HG03139 (cell line): ENCODE data around the gene FAM184A.
"Not testable (repeated sequence)": the region's sequence is repeated elsewhere in the genome, so short reads cannot be mapped to it uniquely, and the experiment has no call there.

ENCODE experiments used
- ATAC-seq: cut with Tn5 transposase; IDR thresholded peaks from one replicate; pipeline ENCODE4 v1.9.1; 2021; ENCODE audit not compliant: unreplicated experiment

Gene FAM184A

DNA sequence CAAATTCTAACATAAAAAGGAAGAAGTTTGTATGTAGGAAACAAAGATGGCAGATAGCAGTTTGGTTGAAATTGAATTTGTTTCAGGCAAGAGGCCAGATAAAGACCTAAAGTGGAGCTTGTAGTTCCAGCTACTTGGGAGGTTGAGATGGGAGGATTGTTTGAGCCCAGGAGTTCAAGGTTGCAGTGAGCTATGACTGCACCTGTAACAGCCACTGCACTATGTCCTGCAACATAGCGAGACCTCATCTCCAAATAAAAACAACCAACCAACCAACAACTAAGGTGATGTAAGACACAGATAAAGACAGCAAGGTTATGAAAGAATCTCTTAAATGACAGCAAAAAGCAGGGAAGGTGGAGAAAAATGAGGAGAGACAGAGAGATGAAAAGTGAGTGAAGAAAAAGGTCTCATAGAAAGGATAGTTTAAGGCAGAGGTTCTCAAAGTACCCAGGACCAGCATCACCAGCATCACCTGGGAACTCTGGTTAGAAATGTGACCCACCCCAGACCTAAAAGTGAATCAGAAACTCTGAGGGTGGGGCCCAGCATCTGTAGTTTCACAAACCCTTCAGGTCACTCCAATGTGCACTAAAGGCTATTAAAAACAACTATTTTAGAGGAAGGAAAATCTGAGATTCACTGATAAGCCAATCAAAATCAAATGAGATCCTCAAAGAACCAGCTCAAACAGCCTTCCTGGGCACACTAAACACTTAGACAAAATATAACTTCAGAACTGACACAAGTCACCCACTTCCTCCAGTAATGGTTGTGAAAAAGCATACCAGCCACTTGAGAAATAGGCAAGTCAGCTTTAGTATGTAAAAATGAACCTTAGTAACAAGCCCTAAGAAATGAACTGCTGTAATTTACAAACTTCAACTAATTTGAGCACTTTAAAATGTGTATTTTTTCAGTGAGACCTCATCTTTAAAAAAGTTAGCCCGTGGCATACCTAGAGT, 57.6 kb downstream of the FAM184A start:
- ATAC-seq = no peak

DNA sequence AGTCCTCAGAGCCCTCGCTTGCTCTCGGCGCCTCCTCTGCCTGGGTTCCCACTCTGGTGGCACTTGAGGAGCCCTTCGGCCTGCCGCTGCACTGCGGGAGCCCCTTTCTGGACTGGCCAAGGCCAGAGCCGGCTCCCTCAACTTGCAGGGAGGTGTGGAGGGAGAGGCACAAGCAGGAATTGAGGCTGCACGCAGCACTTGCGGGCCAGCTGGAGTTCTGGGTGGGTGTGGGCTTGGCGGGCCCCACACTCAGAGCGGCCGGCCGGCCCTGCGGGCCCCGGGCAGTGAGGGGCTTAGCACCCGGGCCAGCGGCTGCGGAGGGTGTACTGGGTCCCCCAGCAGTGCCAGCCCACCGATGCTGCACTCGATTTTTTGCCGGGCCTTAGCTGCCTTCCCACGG, 63.3 kb downstream of the FAM184A start:
- not testable (repeated sequence) for ATAC-seq

GRCh38 chr6:119012521-119012920, 65.9 kb downstream of the FAM184A start:
- ATAC-seq = no peak

DNA sequence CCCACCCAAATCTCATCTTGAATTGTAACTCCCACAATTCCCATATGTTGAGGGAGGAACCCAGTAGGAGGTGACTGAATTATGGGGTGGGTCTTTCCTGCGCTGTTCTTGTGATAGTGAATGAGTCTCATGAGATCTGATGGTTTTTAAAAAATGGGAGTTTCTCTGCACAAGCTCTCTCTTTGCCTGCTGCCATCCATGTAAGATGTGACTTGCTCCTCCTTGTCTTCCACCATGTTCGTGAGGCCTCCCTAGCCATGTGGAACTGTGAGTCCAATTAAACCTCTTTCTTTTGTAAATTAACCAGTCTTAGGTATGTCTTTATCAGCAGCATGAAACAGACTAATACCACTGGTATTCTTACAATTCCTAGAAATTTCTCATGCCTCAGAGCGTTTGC, 69.2 kb downstream of the FAM184A start:
- ATAC-seq = not testable (repeated sequence)

- no peak for ATAC-seq
Observed at GRCh38 chr6:119006974-119007373, 71.5 kb downstream of the FAM184A start.

DNA sequence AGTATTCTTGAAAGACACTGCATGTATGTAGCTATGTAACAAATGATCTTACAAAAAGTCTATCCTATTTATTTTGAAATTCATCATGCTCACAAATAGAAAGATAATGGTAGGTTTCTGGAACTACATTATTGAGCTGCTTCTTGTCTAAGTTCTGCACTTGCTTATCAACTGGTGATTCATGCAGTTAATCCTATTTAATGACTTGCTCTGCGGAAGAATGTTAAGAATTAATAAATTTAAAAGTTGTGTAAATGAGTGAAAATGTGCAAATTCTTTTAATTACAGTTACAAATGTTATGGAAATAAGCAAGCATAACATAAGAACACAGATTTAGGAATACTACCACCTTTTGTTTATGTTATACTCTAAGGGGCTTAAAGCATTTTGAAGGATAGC, 76.4 kb downstream of the FAM184A start:
- no peak for ATAC-seq

- no peak for ATAC-seq
Observed at GRCh38 chr6:118999494-119000040, 78.9 kb downstream of the FAM184A start.

DNA sequence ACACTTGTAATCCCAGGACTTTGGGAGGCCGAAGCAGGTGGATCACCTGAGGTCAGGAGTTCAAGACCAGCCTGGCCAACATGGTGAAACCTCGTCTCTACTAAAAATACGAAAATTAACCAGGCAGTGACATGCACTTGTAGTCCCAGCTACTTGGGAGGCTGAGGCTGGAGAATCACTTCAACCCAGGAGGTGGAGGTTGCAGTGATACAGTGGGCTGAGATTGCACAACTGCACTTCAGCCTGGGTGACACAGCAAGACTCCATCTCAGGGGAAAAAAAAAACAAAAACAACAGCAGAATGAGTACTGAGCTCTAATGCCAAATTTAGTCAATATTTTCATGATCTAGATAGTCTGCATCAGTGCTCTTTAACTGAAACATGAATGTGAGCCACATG, 81.0 kb downstream of the FAM184A start:
- not testable (repeated sequence) for ATAC-seq

- no peak for ATAC-seq
Observed at GRCh38 chr6:118996289-118996820, 82.1 kb downstream of the FAM184A start.

GRCh38 chr6:118993803-118994251, 84.6 kb downstream of the FAM184A start:
- ATAC-seq = no peak

DNA sequence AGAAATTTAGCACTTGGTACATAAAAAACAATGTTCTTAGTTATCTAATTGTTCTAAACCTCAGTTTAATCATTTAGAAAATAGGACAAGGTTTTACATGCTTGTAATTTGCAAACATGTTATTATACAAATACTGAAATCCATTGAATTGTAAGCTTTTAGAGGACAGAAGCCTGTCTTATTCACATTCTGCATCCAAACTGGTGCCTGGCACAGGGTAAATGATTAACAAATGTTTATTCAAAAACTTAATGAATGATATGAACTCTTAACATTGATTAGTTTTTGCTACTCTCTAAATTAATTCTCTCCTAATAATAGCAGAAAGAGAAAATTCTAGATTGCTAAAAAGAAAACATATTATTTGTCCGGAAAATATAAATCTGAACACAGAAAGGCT, 85.1 kb downstream of the FAM184A start:
- ATAC-seq = no peak

- no peak for ATAC-seq
Observed at GRCh38 chr6:118992186-118992795, 86.2 kb downstream of the FAM184A start.

- ATAC-seq = no peak
Observed at GRCh38 chr6:118986312-118986711, 92.2 kb downstream of the FAM184A start.

DNA sequence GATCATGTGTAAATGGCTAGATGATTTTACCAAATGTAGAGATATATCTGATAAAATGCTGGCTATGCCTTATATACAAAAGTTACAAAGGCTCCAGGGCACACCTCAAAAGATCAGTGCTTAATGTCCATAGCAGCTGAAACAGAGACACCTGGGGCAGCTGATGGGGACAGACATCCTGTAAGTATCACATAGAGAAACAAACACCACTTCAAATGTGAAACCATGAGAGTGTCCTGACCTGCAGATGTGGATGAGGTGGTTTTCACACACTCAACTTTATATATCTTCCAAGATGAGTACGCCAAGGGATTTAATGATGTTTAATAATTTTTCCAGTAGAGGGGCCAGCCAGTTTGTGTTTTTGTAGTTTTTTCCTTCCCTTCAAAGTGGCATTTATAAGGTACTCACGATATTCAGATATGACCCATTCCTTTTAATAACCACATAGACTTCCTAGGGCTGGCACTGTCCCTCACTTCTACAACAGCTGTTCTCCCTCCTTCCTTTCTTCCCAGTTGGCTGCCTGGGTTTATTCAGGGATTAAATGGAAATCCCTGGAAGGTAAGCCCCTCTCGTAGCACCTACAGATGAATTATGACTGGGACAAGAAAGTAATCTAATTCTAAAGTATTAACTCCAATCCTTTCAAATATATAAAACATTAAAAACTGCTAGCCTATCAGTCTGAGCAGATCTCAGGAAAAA, 93.2 kb downstream of the FAM184A start:
- ATAC-seq = no peak

DNA sequence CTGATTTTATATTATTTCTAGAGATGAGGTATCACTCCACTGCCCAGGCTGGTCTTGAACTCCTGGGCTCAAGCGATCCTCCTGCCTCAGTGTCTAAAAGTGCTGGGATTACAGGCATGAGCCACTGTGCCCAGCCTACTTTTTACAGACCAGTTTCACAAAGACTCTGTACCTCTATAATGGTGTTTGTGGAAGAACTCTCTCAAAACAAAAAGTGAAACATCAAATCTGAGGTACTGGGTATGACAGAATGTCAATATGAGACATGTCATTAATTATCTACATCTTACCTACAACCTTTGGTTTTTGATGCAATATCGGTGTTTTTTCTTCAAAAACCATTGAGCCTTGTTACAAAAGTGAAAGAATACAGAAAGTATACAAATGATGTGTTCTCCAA, 94.1 kb downstream of the FAM184A start:
- ATAC-seq = no peak

DNA sequence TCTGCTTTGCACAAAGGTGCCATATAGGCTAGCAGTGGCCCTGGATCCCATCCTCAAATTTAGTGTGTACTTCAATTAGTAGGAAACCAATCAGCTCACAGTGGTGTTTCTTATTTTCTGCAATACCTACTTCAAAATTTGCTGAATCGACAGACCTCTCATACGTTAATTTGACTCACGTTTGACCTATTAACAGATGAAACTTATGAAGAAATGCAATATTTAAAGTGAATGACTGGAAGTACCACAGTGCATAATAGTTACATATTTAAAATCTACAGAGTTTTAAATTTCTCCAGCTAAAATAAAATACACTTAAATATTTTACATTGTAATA, 95.9 kb downstream of the FAM184A start:
- no peak for ATAC-seq

DNA sequence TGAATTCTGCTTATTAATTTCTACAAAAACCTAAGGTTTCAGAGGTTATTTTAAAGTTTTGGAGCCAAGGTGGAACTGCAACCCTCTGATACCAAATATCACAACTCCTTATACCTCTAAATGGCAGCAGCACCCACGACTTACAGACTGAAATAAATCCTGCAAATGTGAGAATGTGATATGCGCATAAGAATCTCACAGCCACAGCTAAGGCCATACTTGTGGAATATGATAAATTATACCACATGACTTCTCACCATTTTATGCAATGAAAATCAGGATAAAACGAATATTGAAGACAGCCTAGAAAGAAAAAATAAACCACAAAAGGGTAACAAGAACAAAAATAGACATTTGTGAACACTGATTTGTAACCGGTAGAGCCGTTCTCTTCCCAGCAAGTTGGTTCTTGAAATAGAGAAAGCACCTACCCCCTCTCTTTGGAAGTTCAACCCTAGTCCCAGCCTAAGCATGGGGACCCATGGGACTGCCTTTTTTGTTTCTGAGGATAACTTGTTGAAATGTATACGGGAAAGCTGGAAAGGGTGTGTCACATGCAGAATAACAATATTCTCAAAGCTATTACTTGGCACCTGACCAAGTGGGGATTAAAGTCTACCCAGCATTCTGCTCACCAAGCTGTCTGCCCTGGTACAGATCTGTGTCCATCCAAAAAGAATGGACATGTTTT, 96.4 kb downstream of the FAM184A start:
- no peak for ATAC-seq

GRCh38 chr6:118980063-118980462, 98.4 kb downstream of the FAM184A start:
- ATAC-seq = no peak

DNA sequence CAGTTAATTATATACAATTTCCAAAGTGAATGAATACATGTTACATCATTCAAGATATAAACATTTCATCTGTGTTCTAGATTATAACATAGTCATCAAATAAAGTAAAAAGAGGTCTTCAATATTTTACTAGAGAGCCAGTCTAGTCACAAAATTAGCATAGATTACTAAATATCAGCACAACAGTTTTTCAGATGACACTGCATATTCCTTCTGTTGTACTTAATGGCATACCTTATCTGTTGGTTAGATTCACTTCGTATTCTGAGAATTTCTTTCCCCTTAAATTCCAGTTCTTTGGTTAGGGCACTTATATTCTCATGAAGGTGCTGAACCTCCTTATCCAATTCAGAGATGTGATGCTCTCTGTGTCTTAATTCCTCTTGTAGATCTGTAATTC, 103.7 kb downstream of the FAM184A start:
- ATAC-seq = no peak

DNA sequence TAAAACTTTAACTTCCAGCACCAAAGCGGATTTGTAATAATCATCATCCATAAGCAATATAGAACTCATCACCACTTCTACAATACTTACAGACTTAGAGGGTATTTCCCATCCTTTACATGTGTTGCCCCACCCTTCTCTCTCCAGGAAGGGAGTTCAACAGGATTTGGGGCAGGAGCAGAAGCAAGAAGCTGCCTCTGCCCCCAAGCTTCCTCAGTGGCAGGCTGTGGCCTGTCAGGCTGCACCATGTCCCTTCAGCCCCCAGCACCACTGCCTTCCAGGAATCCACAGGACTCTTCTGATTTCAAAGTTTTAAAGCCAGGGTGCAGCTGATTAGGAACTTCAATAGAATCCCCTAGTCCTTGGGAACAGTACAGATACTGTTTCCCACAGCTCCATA, 106.8 kb downstream of the FAM184A start:
- no peak for ATAC-seq

DNA sequence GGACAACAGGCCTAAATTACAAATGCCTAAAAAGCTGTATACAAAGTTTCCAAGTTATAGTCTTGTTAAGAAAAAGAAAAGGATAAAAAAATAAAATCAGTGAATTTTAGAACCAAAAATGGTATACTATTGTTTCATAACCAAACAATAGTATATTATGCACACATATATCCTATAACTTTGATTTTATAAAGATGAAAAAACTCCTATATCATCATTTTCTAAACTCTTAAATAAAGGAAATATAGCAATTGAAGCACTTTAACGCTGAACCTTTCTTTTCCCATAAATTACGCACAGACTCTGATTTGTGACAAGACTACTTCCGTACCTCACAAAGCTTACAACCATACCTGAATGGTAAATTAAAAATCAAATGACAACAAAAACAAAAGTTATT, 107.6 kb downstream of the FAM184A start:
- no peak for ATAC-seq
